Aorta (tissue), 5 donors: ENCODE data around the gene SUMF2. TPM values are rescaled to one million over a fixed set of nuclear protein-coding genes. Genes with fewer than 3 reads are reported as not detected.
"Not testable (repeated sequence)": the region's sequence is repeated elsewhere in the genome, so short reads cannot be mapped to it uniquely, and the experiment has no call there.

Experiments used
- ATAC-seq: fragments of 200-7000 bp; cut with Tn5 transposase; one replicate; pipeline ENCODE4 v1.9.1; 2022; ENCODE audit warnings: moderate library complexity; ENCODE audit not compliant: low FRiP score
- DNase-seq, 2 donors: peaks; one replicate each; pipeline ENCODE4 v3.0.0-alpha.2; 2020
- H3K27ac ChIP-seq, 2 donors: one replicate each; pipeline ENCODE4 v1.5.1; 2013; ENCODE audit warnings: low read length in 2 of 2, mild to moderate bottlenecking in 2 of 2, moderate library complexity in 2 of 2, control low read depth in 1 of 2, inconsistent platforms in 1 of 2, low read depth in 1 of 2
- H3K27me3 ChIP-seq, 2 donors: one replicate each; pipeline ENCODE4 v1.6.1; 2013; ENCODE audit warnings: control low read depth in 1 of 2, low read length in 1 of 2, mild to moderate bottlenecking in 1 of 2, moderate library complexity in 1 of 2; ENCODE audit not compliant: insufficient read depth in 2 of 2, control insufficient read depth in 1 of 2
- H3K36me3 ChIP-seq, 2 donors: one replicate each; pipeline ENCODE4 v1.6.1; 2013; ENCODE audit warnings: control low read depth in 1 of 2, low read length in 1 of 2, mild to moderate bottlenecking in 1 of 2; ENCODE audit not compliant: insufficient read depth in 2 of 2, control insufficient read depth in 1 of 2
- H3K4me1 ChIP-seq, 2 donors: one replicate each; pipeline ENCODE4 v1.6.1; 2013; ENCODE audit warnings: low read length in 2 of 2, control low read depth in 1 of 2, mild to moderate bottlenecking in 1 of 2, moderate library complexity in 1 of 2; ENCODE audit not compliant: insufficient read depth in 2 of 2, control insufficient read depth in 1 of 2
- H3K4me3 ChIP-seq, 2 donors: one replicate each; pipeline ENCODE4 v1.5.1; 2013; ENCODE audit warnings: low read length in 2 of 2, control low read depth in 1 of 2, mild to moderate bottlenecking in 1 of 2
- H3K9me3 ChIP-seq: one replicate; pipeline ENCODE4 v1.6.1; 2013; ENCODE audit warnings: mild to moderate bottlenecking, low read length; ENCODE audit not compliant: control insufficient read depth
- WGBS, 2 donors: extraction: QIAGEN DNeasy Blood & Tissue Kit; methylation state at CpG; one replicate each; pipeline ENCODE4 v1.1.7; 2013; 5-methylcytosine and 5-hydroxymethylcytosine counted together
- intact Hi-C, 2 donors: fragments of 100-400 bp; cut with DNase I; formaldehyde crosslinking; loops; one replicate each; pipeline versions ENCODE4 v1.14.2 to v1.15.0; 2022
- polyA plus RNA-seq, 2 donors: library from polyadenylated mRNA; stranded (reverse); fragments of 200-250 nt; gene quantifications; one replicate each; pipeline ENCODE4 v1.2.3, GENCODE V29; 2013
- total RNA-seq, 2 donors: library from RNA; stranded (reverse); fragmentation: NEBNext Ultra II Directional; extraction: Animal tissue kit (Norgen Biotek cat#: 25700); gene quantifications; one replicate each; pipeline ENCODE4 v1.2.1, GENCODE V29; 2021
- donor health status: healthy with polysubstance abuse.
- donor health status: Bipolar disorder and iron deficiency.
- donor health status: DM: no; HTN: no; CAD: no.
- donor health status: DM: no; HTN: no; CAD: no.
- donor health status: DM: yes; HTN: yes; CAD: no.

SUMF2 gene
- total and polyA plus RNA-seq, 4 donors: 47.7 to 143 (median 107) TPM

DNA sequence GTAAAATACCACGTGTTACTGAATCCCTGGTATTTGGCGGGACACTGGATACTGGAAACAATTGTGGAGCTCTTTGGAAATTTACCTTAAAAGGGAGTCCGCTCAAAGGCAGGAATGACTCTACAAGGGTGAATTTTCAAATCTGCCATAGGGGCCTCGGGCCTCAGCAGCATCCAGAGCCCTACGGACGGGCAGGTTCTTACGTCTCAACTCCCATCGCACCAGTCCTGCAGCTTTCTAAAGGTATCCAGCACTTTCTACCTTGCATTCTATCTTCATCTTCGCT, 13.1 kb upstream of the SUMF2 start:
- Histone ChIP-seq H3K27me3 (no peaks in the 10 kb centered on the region), H3K4me3 (peak overlapping the region; percentile 52 to 59), H3K4me1 (no peaks in the 10 kb centered on the region), H3K36me3 (peaks cover 0 to 3% of the 10 kb centered on the region in 2 donors), H3K9me3 (no peaks in the 10 kb centered on the region), H3K27ac (peak overlapping the region; percentile 34 to 90)
- 0 to 1% methylated on average over 9 of the region's 9 CpGs for WGBS, 2 donors
- intact Hi-C loops: loop anchor here in 1 of 2 donors (1.0 kb wide), 1 partner anchor 13 kb away; the partner anchor contains the start of gene SUMF2
- DNase-seq: no peak
- ATAC-seq: no peak

DNA sequence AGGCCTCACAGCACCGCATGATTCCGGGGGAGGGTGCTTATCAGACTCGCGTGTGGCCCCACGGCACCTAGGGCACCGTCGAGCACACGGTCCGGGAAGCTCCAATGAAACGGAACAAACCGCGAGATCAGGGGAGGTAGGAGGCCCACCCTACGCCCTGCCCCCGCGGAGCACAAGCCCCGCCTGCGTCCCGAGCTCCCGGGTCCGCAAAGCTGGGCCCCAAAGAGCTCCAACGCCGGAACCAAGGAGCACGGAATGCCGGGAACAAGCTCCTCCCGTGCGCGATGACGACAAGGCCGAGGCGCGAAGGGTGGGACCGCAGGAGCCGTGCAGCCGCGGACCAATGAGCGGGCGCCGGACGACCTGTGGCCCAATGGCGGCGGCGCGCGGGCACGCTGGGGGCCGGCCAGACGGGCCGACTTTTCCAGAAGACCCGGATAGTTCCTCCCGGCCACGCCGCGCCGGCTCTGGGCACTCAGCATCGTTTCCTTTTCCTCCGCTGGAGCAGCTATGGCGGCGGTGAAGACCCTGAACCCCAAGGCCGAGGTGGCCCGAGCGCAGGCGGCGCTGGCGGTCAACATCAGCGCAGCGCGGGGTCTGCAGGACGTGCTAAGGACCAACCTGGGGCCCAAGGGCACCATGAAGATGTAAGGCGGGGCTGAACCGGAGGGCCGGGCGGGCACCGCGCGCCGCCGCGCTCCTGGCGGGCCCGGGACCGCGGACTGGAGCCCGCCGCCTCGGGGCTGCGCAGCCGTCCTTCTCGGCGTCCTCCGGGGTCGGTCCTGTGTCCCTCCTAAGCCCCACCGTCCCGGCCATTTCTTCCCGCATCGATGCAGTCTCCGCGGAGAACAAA, 12.5 kb upstream of the SUMF2 start, which contains the start of the genes CCT6A and PSPH:
TSS of gene CCT6A (plus strand) at position 427 of the 853 bp plus-strand sequence. CDS start at position 511, 84 bp downstream.
TSS of gene PSPH (minus strand) at position 106 of the 853 bp plus-strand sequence. CDS start 30,232 bp downstream, outside the sequence.
- no peaks in the 10 kb centered on the region for H3K4me1 ChIP-seq
- no peaks in the 10 kb centered on the region for H3K27me3 ChIP-seq
- H3K27ac ChIP-seq: peak within 1 kb of the TSS; percentile 34 to 90
- peak; percentile 98 to 99 for DNase-seq
- no peaks in the 10 kb centered on the region for H3K9me3 ChIP-seq
- H3K36me3 ChIP-seq: peaks cover 0 to 5% of the 10 kb centered on the region in 2 donors
- H3K4me3 ChIP-seq: peak within 1 kb of the TSS; percentile 71 to 83
- intact Hi-C loops: loop anchor here in 1 of 2 donors (1.0 kb wide), 1 partner anchor 13 kb away; the partner anchor contains the start of gene SUMF2
- ATAC-seq: peak; percentile 100
- WGBS, 2 donors: 0% methylated on average over 86 to 97 of the region's 97 CpGs

DNA sequence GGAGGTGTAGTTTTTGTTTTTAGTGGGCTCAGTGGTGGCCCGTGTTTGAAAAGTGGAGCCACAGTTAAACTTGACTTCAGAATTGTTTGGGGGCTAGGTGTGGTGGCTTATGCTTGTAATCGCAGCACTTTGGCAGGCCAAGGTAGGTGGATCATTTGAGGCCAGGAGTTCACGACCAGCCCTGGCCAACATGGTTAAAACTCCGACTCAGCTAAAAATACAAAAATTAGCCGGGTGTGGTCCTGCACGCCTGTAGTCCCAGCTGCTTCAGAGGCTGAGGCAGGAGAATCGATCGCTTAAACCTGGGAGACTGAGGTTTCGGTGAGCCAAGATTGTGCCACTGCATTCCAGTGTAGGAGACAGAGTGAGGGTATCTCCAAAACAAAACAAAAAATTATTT, 10.7 kb upstream of the SUMF2 start:
- WGBS, 2 donors: 83 to 84% methylated on average over 9 of the region's 9 CpGs
- Histone ChIP-seq H3K27me3 (no peaks in the 10 kb centered on the region), H3K4me1 (no peaks in the 10 kb centered on the region), H3K27ac (no peak overlapping the region), H3K4me3 (no peak overlapping the region), H3K36me3 (peaks cover 0 to 5% of the 10 kb centered on the region in 2 donors), H3K9me3 (no peaks in the 10 kb centered on the region)
- intact Hi-C loops: no loop called here
- ATAC-seq (no peak), DNase-seq (no peak)

DNA sequence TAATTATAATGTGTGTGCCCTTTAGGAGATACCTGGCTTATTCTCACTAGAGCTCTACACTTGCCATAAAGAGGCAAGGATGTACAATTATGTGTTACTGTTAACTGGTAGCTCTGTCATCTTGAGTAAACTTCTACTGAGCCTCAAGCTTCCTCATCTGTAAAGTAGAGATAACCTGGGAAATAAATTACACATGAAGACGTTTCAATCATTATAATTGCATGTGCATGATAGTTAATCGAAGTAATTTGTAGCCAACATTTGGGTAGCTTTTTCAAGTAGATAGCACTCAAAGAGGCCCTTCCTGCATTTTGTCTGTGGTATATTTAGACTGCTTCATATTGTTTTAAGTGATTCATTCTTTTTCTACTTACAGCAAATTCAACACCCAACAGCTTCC, 10.1 kb upstream of the SUMF2 start:
- DNase-seq (no peak), ATAC-seq (no peak)
- Histone ChIP-seq H3K4me3 (no peak overlapping the region), H3K4me1 (no peaks in the 10 kb centered on the region), H3K27ac (no peak overlapping the region), H3K9me3 (no peaks in the 10 kb centered on the region), H3K27me3 (no peaks in the 10 kb centered on the region), H3K36me3 (peaks cover 0 to 5% of the 10 kb centered on the region in 2 donors)
- 83 to 84% methylated on average over 2 of the region's 2 CpGs for WGBS, 2 donors
- intact Hi-C loops: no loop called here

DNA sequence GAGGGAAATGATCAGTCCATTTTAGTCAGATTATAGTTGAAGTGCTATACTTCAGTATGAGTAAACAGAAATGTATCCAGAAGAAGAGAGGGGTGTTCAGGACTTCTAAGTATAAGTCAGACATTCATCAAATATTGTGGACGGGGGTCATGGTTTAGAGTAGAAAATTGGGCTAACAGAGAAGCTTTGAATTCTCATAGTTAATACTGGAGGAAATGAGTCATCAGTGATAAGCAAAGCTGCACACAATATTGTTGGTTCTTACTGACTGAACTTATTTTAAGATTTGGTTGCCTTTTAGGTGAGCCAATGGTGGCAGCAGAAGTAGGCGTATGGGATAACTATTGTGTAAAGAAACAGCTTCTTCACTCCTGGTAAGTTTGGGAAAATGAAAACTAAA, 1.7 kb upstream of the SUMF2 start:
- H3K9me3 ChIP-seq: no peaks in the 10 kb centered on the region
- WGBS, 2 donors: 21 to 24% methylated on average over 2 of the region's 2 CpGs
- no peaks in the 10 kb centered on the region for H3K4me1 ChIP-seq
- peaks cover 0 to 3% of the 10 kb centered on the region in 2 donors for H3K36me3 ChIP-seq
- intact Hi-C loops: no loop called here
- no peaks in the 10 kb centered on the region for H3K27me3 ChIP-seq
- no peak for DNase-seq
- no peak overlapping the region for H3K27ac ChIP-seq
- ATAC-seq: no peak
- no peak overlapping the region for H3K4me3 ChIP-seq

DNA sequence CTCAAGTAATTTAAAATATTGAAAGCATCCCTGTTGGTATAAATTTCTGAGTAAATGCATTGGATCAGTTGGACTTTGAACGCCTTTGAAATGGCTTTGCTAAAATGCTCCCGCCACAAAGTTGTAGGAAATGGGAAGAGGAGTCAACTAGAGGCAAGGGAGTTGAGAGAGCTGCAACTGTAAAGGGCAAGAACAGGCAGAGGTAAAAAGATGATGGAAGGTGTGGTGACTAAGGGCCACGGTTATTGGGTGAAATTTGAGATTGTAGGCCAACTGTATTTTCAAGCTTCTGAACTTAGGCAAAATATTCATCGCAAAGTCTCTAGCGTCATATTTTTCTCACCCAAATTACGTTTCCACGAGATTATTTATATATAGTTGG, 595 bp upstream of the SUMF2 start:
- no peak overlapping the region for H3K4me3 ChIP-seq
- H3K27ac ChIP-seq: peak overlapping the region; percentile 1 to 68
- WGBS, 2 donors: 55 to 62% methylated on average over 7 of the region's 7 CpGs
- DNase-seq: no peak
- H3K9me3 ChIP-seq: no peaks in the 10 kb centered on the region
- H3K36me3 ChIP-seq: peaks cover 0 to 3% of the 10 kb centered on the region in 2 donors
- intact Hi-C loops: no loop called here
- ATAC-seq: no peak
- no peaks in the 10 kb centered on the region for H3K4me1 ChIP-seq
- H3K27me3 ChIP-seq: no peaks in the 10 kb centered on the region

DNA sequence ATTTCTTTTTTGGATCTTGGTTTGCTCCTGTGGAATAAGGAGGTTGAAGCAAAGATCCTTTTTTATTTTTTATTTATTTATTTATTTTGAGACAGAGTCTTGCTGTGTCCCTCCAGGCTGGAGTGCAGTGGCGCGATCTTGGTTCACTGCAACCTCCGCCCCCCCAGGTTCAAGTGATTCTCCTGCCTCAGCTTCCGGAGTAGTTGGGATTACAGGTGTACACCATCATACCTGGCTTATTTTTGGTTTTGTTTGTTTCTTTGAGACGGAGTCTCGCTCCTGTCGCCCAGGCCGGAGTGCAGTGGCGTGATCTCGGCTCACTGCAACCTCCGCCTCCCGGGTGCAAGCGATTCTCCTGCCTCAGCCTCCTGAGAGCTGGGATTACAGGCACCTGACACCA, 2.3 kb downstream of the SUMF2 start:
- H3K4me1 ChIP-seq, H3K36me3 ChIP-seq, H3K27ac ChIP-seq, H3K4me3 ChIP-seq, H3K9me3 ChIP-seq, H3K27me3 ChIP-seq, ATAC-seq, intact Hi-C loops: not testable (repeated sequence)
- WGBS, 2 donors: 95 to 97% methylated on average over 13 of the region's 13 CpGs
- peak in 1 of 2 donors; percentile 20 for DNase-seq

DNA sequence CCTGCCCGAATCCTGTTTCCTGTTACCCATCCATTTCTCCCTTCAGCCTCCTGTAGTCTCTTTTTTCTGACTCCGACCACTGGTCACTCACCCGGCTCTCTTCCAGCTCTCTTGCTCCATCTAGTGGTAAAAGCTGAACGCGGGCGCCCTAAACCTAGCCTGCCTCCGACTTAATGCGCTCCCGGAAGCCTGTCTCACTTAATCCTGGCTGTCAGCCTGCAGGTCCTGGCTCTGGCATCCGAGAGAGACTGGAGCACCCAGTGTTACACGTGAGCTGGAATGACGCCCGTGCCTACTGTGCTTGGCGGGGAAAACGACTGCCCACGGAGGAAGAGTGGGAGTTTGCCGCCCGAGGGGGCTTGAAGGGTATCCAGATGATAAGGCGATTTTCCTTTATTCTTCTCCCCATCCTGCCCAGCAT, 10.3 kb downstream of the SUMF2 start:
- Histone ChIP-seq H3K4me1 (no peaks in the 10 kb centered on the region), H3K9me3 (no peaks in the 10 kb centered on the region), H3K36me3 (no peaks in the 10 kb centered on the region), H3K4me3 (no peak overlapping the region), H3K27me3 (no peaks in the 10 kb centered on the region), H3K27ac (no peak overlapping the region)
- 6 to 7% methylated on average over 19 of the region's 19 CpGs for WGBS, 2 donors
- intact Hi-C loops: loop anchor here (2.0 to 10.0 kb wide), 3 partner anchors 70 to 430 kb away; no protein-coding TSS in a partner anchor
- DNase-seq (peak; percentile 86 to 94), ATAC-seq (peak; percentile 92)

DNA sequence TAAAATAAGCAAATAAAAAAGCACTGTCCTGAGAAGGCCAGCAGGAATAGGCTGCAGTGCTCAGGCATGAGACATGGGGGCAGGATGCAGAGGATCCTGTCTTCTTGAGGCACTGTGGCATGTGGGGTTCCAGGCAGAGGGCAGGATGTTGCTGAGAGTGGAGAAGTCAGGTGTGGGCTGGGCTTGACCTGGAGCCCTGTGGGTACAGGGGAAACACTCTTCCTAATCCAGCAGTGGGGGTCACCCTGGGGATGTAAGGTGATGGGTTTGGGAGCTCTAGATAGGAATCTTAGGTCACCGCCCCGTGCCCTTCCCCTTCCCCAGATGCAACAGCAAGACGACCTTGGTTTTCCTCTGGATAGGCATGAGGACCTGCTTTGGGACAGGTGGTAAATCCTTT, 13.6 kb downstream of the SUMF2 start:
- Histone ChIP-seq H3K4me3 (no peak overlapping the region), H3K4me1 (no peaks in the 10 kb centered on the region), H3K27me3 (no peaks in the 10 kb centered on the region), H3K9me3 (no peaks in the 10 kb centered on the region), H3K27ac (no peak overlapping the region), H3K36me3 (no peaks in the 10 kb centered on the region)
- intact Hi-C loops: loop anchor here (10.0 kb wide), 1 partner anchor 433 kb away; no protein-coding TSS in a partner anchor
- DNase-seq (peak in 1 of 2 donors; percentile 50), ATAC-seq (no peak)
- 95 to 100% methylated on average over 3 of the region's 3 CpGs for WGBS, 2 donors
